ENCODE data around the gene FLII.

Gene FLII

DNA sequence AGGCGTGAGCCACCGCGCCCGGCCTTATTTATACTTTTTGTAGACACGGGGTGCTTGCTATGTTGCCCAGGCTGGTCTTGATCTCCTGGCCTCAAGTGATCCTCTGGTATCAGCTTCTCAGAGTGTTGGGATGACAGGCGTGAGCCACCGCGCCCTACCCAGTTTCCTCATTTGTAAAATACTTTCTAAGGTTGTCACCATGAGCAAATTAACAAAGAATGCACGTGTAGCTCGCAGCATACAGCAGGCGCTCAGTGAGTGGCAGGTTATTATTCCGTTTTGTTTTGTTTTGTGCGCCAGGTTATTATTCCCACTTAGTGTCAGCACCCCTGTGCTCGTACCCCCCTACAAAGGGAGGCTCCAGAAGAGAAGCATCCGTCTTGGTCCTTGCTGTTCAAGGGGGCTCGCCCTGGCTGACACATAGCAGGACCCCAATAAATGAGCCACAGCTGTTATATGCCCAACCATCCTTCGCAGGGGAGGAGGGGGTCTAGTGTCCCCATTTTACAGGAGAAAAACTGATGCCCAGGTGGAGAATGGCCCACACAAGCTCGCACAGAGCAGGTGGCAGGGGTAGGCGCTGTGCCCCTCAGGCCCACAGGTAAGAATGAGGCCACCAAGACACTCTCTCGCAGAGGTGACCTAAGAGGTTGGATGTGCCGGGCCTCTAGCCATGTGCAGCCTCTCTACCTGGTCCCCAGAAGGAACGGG, 1.2 kb upstream of the FLII start:
- peak; percentile 57 for DNase-seq

- peak; percentile 72 for DNase-seq
Measured at GRCh38 chr17:18257982-18258355, 569 bp downstream of the FLII start.

GRCh38 chr17:18257268-18257981, 1.1 kb downstream of the FLII start:
- peak; percentile 65 for DNase-seq

- DNase-seq: no peak
Measured at GRCh38 chr17:18256776-18257175, 1.8 kb downstream of the FLII start.

DNA sequence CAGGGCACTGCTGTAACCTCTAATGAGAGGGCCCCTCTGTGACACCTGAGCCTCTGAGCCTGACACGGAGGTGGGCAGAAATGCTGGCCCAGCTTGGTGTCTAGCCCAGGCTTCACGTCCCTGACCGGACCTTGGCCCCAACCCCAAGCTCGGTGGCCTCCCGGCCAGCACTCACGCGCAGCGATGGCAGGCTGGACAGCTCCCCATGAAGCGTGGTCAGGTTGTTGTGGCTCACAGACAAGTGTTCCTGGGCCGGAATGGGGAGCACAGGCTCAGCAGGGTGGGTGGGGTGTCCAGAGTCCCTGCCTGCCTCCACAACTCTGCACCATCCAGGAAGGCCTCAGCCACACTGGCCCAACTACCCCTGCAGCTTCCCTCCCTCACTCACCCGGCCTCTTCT, 2.2 kb downstream of the FLII start:
- DNase-seq: no peak

DNA sequence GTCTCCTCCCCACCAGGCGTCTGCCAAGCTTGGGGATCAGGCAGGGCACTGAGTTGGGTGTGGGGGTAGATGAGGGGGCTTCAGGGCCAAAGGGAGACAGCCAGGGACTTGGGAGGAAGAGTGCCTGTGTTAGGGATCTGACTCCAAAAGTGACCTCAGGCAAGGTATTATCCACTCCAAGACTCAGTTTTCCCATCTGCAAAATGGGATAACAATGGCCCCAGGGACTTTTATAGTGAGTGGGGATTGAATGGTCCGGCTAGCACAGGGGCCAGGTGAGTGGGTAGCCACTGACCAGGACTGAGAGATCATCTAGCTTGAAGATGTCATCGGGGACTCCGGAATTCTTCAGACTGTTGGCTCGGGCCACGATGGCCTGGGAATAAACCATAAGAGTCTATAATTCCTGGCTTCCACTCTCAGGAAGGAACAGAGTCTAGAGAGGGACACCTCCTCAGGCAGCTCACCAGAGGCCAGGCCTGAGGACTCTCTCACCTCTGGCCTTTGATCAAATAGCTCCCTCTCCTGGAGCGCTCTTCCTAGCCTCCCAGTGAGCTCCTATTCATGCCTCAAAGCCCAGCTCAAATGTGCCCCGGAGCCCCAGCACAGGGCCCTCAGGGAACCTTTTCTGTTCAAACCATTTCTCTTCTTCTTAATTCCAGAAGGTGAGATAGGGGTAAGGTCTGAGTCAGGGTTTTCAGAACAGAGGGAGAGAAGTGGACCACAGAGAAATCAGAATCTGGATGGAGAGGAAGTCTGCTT, 3.5 kb downstream of the FLII start:
- no peak for DNase-seq

DNA sequence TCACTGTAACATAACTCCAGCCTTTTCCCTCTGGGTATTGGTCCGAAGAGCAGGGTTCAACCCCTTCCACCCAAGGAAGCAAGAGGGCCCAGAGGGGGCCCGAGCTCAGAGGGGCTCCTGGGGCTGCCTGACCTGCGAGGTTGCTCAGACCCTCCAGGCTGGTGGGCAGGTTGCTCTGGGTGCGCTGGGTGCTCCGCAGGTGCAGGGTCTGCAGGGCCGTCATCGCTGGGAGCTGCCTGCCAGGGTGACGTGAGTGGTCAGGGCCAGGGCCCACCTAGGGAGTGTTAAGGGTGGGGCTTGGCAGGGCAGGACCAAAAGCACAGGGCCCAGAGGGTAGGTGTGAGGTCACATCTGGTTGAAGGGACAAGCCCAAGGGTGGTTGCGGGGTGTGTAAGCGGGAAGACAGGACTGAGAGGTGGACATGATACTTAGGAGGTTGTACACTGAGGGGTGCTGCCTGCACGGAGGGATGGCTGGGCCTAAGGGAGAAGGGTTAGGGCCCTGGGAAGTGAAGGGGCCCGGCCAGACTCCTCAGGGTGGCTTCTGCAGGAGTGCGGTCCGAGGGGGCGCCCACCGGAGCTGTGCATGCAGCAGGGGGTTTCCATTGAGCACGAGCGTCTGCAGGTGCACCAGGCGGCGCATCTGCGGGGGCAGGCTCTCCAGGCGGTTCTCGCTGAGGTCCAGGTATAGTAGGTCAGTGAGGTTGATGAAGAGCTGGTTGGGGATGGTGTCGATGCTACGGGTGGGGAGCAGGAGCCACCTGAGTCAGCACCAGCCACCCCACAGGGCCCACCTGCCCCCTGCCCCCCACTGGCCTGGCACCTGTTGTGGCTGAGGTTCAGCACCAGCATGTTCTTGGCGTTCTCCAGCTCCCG, 4.4 kb downstream of the FLII start:
- DNase-seq: no peak

- DNase-seq: no peak
Measured at GRCh38 chr17:18253187-18253884, 5.2 kb downstream of the FLII start.

GRCh38 chr17:18252160-18252559, 6.4 kb downstream of the FLII start:
- DNase-seq: no peak

- DNase-seq: no peak
Measured at GRCh38 chr17:18251204-18251603, 7.3 kb downstream of the FLII start.

GRCh38 chr17:18250708-18251107, 7.8 kb downstream of the FLII start:
- DNase-seq: no peak

- DNase-seq: peak; percentile 48
Measured at GRCh38 chr17:18250259-18250658, 8.3 kb downstream of the FLII start.

GRCh38 chr17:18248811-18249210, 9.7 kb downstream of the FLII start:
- DNase-seq: no peak

GRCh38 chr17:18248300-18248731, 10.2 kb downstream of the FLII start:
- peak; percentile 98 for DNase-seq

GRCh38 chr17:18247613-18248001, 10.9 kb downstream of the FLII start:
- peak; percentile 55 for DNase-seq

DNA sequence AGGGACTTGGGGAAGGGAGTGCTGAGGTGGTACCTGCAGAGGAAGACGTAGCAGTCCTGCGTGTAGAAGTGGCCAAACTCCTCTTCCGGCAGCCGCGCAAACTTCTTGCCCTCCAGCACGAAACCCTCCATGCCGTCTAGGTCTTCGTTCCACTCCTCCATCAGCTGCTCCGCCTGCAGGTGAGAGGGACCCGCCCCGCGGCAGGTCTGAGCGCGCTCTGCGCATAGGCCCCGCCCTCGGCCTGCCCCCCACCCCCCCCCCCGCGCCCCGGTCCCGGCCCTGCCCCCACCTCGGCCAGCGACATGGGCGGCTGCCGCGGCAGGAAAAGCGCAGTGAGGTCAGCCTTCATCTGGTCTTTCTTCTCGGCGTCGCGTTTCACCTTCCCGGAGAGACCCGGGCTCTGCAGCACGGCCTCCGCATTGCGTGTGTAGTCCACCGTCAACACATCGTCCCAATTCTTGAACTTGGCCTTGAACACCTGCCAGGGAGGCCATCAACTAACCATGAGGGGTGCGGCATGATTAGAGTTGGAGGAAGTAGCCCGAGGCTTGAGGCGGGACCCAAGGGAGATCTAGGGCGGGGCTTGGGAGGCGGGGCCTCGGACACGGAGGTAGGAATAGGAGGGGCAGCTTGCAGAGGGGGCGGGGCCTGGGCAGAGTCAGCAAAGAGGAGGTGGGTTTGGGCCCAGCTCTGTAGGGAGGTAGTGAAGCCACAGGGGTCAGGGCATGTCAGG, 11.5 kb downstream of the FLII start:
- DNase-seq: peak; percentile 93

- DNase-seq: no peak
Measured at GRCh38 chr17:18246109-18246725, 12.3 kb downstream of the FLII start.

GRCh38 chr17:18245038-18245776, 13.3 kb downstream of the FLII start:
- no peak for DNase-seq

GRCh38 chr17:18241229-18241871, 17.2 kb downstream of the FLII start:
- DNase-seq: peak; percentile 63

DNA sequence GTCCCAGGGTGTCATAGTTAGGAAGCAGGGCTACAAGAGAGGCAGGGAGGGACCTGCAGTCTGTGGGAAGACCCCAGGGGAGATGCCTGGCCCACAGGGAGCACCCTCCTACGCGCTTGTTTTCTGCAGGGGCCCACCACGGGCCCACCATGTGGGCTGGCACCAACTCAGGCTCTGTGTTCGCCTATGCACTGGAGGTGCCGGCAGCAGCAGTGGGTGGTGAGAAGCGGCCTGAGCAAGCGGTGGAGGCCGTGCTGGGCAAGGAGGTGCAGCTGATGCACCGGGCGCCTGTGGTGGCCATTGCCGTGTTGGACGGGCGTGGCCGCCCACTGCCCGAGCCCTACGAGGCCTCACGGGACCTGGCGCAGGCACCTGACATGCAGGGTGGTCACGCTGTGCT, 18.1 kb downstream of the FLII start:
- no peak for DNase-seq

Measured in 8988T (cell line).